OCI-LY3 (cell line): ENCODE results near the gene ADGRD1.
"Not testable (repeated sequence)": the region's sequence is repeated elsewhere in the genome, so short reads cannot be mapped to it uniquely, and the experiment has no call there.

Experiments
- H2AFZ ChIP-seq: fragments of 200-600, 300-600 bp; shearing (Covaris generic); 2 replicates; pipeline ENCODE4 v1.6.0; 2014; ENCODE audit warnings: antibody characterized with exemption, low read depth, low read length
- H3K27ac ChIP-seq: fragments of 200-600, 300-600 bp; sonication (generic); 2 replicates; pipeline ENCODE4 v1.5.1; 2014; ENCODE audit warnings: mild to moderate bottlenecking, low read length, moderate library complexity, mixed read lengths
- H3K27me3 ChIP-seq: fragments of 200-600, 300-600 bp; sonication (generic); 2 replicates; pipeline ENCODE4 v1.6.1; 2014; ENCODE audit warnings: low read depth, low read length, mixed read lengths
- H3K36me3 ChIP-seq: fragments of 200-600, 300-600 bp; sonication (generic); replicated peaks from 2 replicates; pipeline ENCODE3; 2014; ENCODE audit warnings: low read depth, low read length, mixed read lengths
- H3K4me1 ChIP-seq: fragments of 300-600, 200-600 bp; sonication (generic); 2 replicates; pipeline ENCODE4 v1.6.1; 2014; ENCODE audit warnings: low read length, mixed read lengths
- H3K4me2 ChIP-seq: fragments of 200-600, 300-600 bp; sonication (generic); 2 replicates; pipeline ENCODE4 v1.6.1; 2014; ENCODE audit warnings: low read length, mixed read lengths
- H3K4me3 ChIP-seq: fragments of 300-600, 200-600 bp; sonication (generic); 2 replicates; pipeline ENCODE4 v1.5.1; 2014; ENCODE audit warnings: antibody characterized with exemption, mild to moderate bottlenecking, low read length, moderate library complexity
- H3K79me2 ChIP-seq: fragments of 300-600, 200-600 bp; shearing (Covaris generic); 2 replicates; pipeline ENCODE4 v1.6.1; 2014; ENCODE audit warnings: mild to moderate bottlenecking, low read length, mixed read lengths
- H3K9ac ChIP-seq: fragments of 300-600, 200-600 bp; shearing (Covaris generic); 2 replicates; pipeline ENCODE4 v1.6.0; 2014; ENCODE audit warnings: mild to moderate bottlenecking, low read length, moderate library complexity
- H3K9me3 ChIP-seq: fragments of 200-600, 300-600 bp; shearing (Covaris generic); 2 replicates; pipeline ENCODE4 v1.6.1; 2014; ENCODE audit warnings: low read length, mixed read lengths; ENCODE audit not compliant: insufficient read depth
- H4K20me1 ChIP-seq: fragments of 200-600, 300-600 bp; sonication (generic); 2 replicates; pipeline ENCODE4 v1.6.1; 2016; ENCODE audit warnings: low read length, mixed read lengths; ENCODE audit not compliant: insufficient read depth
- CTCF ChIP-seq: fragments of 200-600, 300-600 bp; sonication (generic); IDR thresholded peaks from 2 replicates; pipeline ENCODE4 v1.5.1; 2014; ENCODE audit warnings: antibody characterized with exemption, low read length, low read depth
- EZH2phosphoT487 ChIP-seq: fragments of 200-600 bp; shearing (Covaris generic); IDR thresholded peaks from 2 replicates; pipeline ENCODE4 v1.6.1; 2018; ENCODE audit warnings: antibody characterized with exemption, mixed run types, low read depth

ADGRD1 gene

DNA sequence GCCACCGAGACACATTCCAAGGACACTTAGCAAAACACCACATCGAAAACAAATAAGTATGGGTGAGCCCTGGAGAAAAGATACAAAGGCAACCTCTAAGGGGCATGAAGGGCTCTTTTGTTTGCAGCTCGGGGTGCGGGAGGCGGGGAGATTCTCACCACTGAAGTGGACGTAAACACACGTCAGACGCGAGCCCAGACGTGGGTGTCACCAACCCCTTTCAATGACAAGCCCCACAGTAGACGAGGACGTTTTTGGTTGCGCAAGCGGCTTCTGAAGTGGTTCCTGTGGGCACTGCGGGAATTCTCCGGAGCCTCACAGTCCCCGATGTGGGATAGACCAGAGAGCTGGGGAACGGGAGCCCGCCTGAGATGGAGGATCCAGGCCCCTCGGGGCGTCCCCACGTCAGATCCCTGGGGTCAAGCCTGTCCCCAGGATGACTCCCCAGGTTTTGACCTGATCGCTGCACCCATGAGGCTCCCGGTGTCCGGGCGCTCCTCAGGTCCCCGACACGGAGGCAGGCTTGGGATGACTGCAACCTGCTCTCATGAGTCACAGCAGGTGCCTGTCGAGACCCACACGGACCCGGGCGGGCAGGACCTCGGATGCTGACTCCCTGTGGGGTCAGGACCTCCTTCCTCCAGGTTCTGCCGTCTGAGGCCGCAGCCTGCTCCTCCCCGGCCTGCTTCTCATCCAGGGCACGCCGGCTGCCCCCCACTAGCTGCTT, 20.3 kb upstream of the ADGRD1 start:
- H3K27ac ChIP-seq: no peak overlapping the region
- TF ChIP-seq CTCF: no peak
- TF ChIP-seq EZH2phosphoT487: no peak

DNA sequence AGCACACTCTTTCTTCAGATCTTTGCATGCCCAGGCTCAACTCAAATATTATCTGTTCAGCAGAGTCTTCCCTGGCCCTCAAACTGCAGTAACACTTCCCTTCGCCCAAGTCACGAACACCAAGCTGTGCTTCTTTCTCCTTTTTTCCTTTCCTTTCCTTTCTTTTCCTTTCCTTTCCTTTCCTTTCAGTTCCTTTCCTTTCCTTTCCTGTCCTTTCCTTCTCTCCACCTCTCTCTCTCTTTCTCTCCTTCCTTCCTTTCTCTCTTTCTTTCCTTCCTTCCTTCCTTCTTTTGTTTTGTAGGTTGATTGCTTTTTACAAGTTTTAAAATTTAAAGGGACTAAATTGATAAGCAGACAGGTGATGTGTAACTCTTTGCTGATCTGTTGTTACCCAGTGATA, 19.0 kb upstream of the ADGRD1 start:
- no peak overlapping the region for H3K4me3 ChIP-seq
- H3K9me3 ChIP-seq: peaks cover 3% of the 10 kb centered on the region; the same call in 1 of the 2 replicates
- no peak overlapping the region for H3K27ac ChIP-seq
- H3K79me2 ChIP-seq: no peaks in the 10 kb centered on the region
- no peak overlapping the region for H3K9ac ChIP-seq
- H2AFZ ChIP-seq: no peak overlapping the region
- no peaks in the 10 kb centered on the region for H3K36me3 ChIP-seq
- H3K27me3 ChIP-seq: peaks cover 19% of the 10 kb centered on the region; the same call in 1 of the 2 replicates
- no peak overlapping the region for H3K4me2 ChIP-seq
- H4K20me1 ChIP-seq: no peaks in the 10 kb centered on the region
- TF ChIP-seq CTCF (no peak), EZH2phosphoT487 (no peak)
- no peaks in the 10 kb centered on the region for H3K4me1 ChIP-seq

More for the DNA sequence above, 20.3 kb upstream of the ADGRD1 start:
- peaks cover 25% of the 10 kb centered on the region for H3K27me3 ChIP-seq
- H3K9me3 ChIP-seq: no peaks in the 10 kb centered on the region
- H3K4me1 ChIP-seq: no peaks in the 10 kb centered on the region
- no peak overlapping the region for H3K4me3 ChIP-seq
- no peak overlapping the region for H3K9ac ChIP-seq
- H4K20me1 ChIP-seq: no peaks in the 10 kb centered on the region
- H3K79me2 ChIP-seq: no peaks in the 10 kb centered on the region
- no peak overlapping the region for H2AFZ ChIP-seq
- no peaks in the 10 kb centered on the region for H3K36me3 ChIP-seq
- no peak overlapping the region for H3K4me2 ChIP-seq

DNA sequence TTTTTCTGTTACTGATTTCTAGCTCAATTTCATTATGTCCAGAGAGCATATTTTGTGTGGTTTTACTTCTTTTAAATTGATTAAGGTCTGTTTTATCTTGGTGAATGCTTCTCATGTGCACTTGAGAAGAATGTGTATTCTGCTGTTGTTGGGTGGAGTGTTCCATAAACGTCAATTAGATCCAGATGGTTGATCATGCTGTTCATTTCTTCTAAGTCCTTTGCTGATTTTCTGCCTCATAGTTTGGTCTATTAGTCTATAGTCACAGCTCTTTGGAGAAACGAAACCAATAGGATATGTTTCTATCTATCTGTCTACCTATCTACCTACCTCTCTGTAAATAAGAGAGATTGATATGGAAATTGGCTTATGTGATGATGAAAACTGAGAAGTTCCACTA, 17.1 kb upstream of the ADGRD1 start:
- Histone ChIP-seq H3K27me3 (peaks cover 12% of the 10 kb centered on the region; the same call in 1 of the 2 replicates), H3K9ac (no peak overlapping the region), H3K27ac (no peak overlapping the region), H3K4me2 (no peak overlapping the region), H2AFZ (no peak overlapping the region), H3K9me3 (peaks cover 8% of the 10 kb centered on the region; the same call in 1 of the 2 replicates), H3K79me2 (no peaks in the 10 kb centered on the region), H4K20me1 (no peaks in the 10 kb centered on the region), H3K4me3 (no peak overlapping the region), H3K4me1 (no peaks in the 10 kb centered on the region), H3K36me3 (no peaks in the 10 kb centered on the region)
- TF ChIP-seq EZH2phosphoT487 (no peak), CTCF (no peak)

DNA sequence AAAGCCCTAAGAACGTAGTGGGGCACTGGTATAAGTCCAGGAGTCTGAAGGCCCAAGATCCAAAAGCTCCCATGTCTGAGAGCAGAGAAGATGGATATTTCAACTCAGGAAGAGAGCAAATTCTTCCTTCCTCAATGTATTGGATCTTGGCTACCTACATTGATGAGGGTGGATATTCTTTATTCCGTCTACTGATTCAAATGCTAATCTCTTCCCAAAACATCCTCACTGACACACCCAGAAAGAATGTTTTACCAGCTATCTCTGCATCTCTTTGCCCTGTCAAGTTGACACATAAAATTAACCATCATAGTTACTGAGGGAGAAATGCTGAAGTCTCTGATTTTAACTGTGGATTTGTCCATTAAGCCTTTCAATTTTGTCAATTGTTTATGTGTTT, 16.6 kb upstream of the ADGRD1 start:
- H3K4me3 ChIP-seq: no peak overlapping the region
- H3K27me3 ChIP-seq: peaks cover 12% of the 10 kb centered on the region; the same call in 1 of the 2 replicates
- no peak overlapping the region for H3K27ac ChIP-seq
- no peaks in the 10 kb centered on the region for H4K20me1 ChIP-seq
- H3K36me3 ChIP-seq: no peaks in the 10 kb centered on the region
- H3K9ac ChIP-seq: no peak overlapping the region
- peaks cover 8% of the 10 kb centered on the region; the same call in 1 of the 2 replicates for H3K9me3 ChIP-seq
- no peaks in the 10 kb centered on the region for H3K4me1 ChIP-seq
- TF ChIP-seq CTCF: no peak
- TF ChIP-seq EZH2phosphoT487: no peak
- no peak overlapping the region for H3K4me2 ChIP-seq
- H2AFZ ChIP-seq: no peak overlapping the region
- no peaks in the 10 kb centered on the region for H3K79me2 ChIP-seq

GRCh38 chr12:130937546-130937945, 16.2 kb upstream of the ADGRD1 start:
- H3K9ac ChIP-seq, H3K79me2 ChIP-seq, H4K20me1 ChIP-seq, H3K4me3 ChIP-seq, H2AFZ ChIP-seq, H3K27ac ChIP-seq, H3K9me3 ChIP-seq, H3K36me3 ChIP-seq, H3K4me2 ChIP-seq, H3K4me1 ChIP-seq: not testable (repeated sequence)
- peaks cover 12% of the 10 kb centered on the region; the same call in 1 of the 2 replicates for H3K27me3 ChIP-seq
